GM21529 (cell line): ENCODE measurements around the gene APIP.

Source experiments
- ATAC-seq: cut with Tn5 transposase; IDR thresholded peaks from one replicate; pipeline ENCODE4 v1.9.1; 2021; ENCODE audit not compliant: unreplicated experiment

The APIP gene

DNA sequence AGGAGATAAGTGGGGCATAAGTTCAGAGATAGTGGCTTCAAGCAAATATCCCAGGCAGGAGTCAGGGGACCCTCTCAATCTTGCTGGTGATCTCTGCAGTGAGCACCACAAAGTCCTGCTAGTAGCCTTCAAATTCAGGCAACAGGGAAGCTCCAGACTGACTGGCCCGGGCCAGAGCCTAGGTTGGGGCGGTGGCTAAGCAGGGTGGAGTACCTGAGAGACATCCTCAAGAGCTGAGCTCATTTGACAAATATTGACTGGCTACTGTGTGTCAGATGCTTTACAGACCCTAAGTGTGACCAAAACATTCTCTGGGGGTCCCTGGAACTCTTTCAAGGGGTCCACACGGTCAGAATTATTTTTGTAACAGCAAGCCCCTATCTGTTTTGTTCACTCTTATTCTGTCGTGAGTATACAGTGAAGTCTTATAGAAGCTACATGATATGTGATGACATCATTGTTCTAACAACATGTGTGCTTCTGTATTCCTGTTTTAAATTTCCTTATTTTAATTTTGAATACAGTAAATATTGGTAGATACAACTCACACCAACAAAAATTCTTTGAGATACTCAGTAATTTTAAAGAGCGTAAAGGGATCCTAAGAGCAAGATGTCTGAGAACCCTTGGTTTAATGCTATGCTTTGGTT, 71.6 kb downstream of the APIP start:
- ATAC-seq: no peak

DNA sequence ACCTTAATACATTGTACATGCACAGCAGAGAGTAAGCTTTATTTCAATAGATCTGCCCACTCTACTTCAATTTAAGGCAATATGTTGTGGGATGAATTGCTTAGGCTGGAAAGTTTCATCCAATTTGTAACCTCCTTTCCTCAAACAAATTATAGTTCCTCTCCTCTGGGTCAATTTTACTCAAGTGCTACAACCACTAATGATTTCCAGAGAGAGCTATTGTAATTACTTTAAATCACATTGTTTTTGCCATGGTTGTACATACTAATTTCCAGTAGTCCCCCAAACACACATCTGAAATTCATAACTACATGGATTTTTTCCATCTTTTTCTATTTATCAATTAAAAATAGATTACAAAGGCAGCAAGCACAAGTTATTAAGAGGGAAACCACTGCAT, 72.9 kb downstream of the APIP start:
- ATAC-seq: no peak

DNA sequence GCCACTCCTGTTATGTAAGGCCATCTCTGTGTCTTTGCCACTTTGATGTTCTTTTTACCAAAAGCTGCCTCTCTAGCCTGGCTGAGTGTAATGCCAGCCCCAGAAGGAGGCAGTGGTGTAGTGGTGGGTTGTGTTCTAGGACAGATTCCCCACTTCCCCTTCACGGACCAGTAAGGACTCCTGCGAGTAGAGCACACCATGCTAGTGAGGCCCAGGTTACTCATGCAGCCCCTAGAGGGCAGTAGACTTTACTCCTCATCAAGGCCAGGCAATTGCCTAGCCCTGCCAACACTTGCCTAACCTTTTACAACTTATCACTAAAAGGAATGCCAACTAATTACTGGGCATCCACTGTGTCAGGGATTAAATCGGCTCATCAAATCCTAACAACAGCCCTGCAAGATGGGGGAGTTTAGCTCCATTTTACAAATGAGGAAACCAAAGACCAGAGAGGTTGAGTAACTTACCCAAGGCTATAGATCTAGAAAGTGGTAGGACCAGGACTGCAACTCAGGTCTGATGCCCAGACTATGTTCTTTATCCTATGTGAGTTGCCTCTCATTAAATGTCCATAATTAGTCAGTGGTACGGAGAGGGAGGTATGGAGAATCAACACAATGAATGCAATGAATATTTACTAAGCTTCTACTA, 75.3 kb downstream of the APIP start:
- ATAC-seq: peak; percentile 89

DNA sequence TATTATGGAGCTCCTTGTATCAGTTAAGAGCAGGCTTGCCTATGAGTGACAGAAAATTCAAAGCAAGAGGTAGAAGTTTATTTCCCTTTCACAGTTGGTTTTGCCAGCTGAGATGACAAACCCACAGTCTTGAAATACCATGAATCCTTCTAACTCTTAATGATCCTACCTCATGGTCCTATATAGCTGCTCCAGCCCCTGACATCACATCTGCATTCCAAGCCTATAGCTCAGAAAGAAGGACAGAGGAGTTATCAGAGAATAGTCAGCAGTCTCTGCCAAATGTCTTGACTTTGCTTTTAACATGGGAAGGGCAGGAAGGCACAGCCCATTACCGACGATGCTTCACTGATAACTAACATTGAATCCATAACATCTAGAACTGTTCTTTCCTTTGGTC, 76.2 kb downstream of the APIP start:
- ATAC-seq: no peak

DNA sequence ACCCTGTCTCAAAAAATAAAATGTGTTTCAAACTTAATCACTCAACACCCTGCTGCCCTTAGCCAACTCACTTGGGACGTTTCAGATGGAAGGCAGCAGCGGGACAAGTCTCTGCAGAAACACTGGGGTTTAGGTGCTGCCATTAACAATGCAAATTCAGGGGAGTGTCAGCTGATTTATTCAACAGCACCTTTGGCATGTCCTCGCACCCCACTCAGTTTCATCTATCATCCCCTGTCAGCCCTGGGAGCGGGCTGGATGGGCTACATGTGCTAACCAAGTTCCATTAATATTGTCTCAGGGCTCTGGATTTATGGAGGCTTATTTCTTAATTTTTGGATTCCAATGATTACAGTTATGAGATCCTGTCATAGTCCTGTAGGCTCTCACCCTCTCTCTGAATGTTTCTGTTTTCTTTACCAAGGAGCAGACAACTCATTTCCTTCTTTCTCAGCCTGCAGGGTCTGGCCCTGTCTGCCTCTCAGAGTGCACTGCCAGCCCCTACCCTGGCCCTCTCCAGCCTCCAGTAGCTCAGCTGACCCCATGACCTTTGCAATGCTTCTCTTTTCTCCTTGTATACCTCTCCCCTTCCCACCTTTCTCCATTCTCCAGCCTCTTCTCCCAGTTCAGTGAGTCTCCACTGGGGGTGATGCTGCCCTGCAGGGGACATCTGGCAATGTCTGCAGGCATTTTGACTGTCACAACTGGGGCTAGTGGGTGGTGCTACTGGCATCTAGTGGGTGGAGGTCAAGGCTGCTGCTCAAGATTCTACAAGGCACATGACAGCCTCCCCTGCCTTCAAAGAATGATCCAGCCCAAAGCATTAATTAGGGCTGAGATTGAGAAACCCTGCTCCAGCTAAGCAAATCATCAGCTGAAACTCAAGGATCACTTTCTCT, 79.0 kb downstream of the APIP start:
- ATAC-seq: no peak

DNA sequence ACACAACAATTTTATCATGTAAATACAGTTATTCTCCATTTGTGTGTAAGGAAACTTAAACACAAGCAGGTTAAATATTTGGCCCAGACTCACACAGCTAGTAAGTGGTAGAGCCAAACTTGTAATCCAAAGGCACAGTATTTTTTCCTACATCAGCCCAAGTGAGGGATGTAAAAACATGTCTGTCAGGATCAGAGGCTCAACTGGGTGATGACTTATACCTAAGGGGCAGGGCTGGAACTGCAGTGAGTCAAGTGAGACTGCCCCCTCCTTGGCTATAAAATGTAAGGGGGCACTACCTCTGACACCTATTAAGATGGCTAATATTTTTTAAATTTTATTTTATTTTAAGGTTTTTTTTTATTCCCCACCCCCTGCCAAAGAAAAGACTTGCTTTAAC, 82.6 kb downstream of the APIP start:
- ATAC-seq: no peak
